ENCODE data around the gene ISCA1.

ISCA1 gene

GRCh38 chr9:86282979-86283535 lies 719 bp upstream of the ISCA1 start:
- no peak for FAIRE-seq

GRCh38 chr9:86281593-86282076 lies 703 bp downstream of the ISCA1 start:
- FAIRE-seq, result no peak

- FAIRE-seq, result no peak
These were observed 1.8 kb downstream of the ISCA1 start for GRCh38 chr9:86280580-86280979.

GRCh38 chr9:86279839-86280238 lies 2.5 kb downstream of the ISCA1 start:
- FAIRE-seq, result no peak

DNA sequence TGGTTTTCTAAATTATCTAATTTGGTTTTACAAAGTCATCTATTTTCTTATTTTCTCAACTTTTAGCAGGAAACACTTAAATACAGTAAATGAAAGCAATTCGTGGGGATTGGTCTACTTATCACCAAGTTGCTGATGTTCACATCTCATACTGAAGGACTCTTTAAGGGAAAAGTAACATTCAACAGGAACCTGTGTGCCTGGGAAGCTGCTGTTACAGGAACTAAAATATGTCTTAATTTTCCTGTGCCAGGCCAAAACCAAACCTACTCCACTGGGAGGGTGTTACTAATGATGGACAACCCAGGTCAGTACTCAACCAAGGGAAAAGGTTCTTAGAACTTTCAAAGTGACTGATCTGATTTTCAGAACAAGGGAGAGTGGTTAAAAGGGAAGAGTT lies 5.3 kb downstream of the ISCA1 start:
- no peak for FAIRE-seq

GRCh38 chr9:86275962-86276361 lies 6.4 kb downstream of the ISCA1 start:
- FAIRE-seq, result no peak

GRCh38 chr9:86274821-86275643 lies 7.3 kb downstream of the ISCA1 start:
- no peak for FAIRE-seq

- FAIRE-seq, result no peak
These were observed 10.1 kb downstream of the ISCA1 start for GRCh38 chr9:86272221-86272620.

- FAIRE-seq, result no peak
These were observed 18.5 kb downstream of the ISCA1 start for GRCh38 chr9:86263876-86264275.

GRCh38 chr9:86262492-86262891 lies 19.8 kb downstream of the ISCA1 start:
- FAIRE-seq, result no peak

GRCh38 chr9:86259557-86259956 lies 22.8 kb downstream of the ISCA1 start, which contains the start of gene C9orf153:
C9orf153 (minus strand) TSS chr9:86259657; CDS start chr9:86229603, 30,054 bp downstream.
- FAIRE-seq, result no peak

DNA sequence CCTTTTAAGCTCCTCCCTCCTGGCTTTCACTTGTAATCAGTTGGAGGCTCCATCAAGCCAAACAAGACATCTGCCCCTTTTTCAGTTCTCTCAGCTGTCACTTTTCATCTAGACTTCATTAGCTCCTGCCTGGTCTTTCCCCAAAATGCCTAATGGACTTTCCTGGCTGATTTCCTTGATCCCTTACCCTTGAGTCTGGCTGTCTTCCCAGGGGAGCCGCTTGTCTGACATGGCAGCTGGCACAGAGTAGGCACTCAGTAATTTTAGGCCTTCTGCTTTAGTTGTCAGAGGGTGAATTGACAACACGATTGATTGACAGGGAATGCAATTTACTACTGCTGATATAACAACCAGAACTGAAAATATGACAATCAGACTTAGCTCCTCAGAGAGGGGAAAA lies 24.9 kb downstream of the ISCA1 start:
- no peak for FAIRE-seq

DNA sequence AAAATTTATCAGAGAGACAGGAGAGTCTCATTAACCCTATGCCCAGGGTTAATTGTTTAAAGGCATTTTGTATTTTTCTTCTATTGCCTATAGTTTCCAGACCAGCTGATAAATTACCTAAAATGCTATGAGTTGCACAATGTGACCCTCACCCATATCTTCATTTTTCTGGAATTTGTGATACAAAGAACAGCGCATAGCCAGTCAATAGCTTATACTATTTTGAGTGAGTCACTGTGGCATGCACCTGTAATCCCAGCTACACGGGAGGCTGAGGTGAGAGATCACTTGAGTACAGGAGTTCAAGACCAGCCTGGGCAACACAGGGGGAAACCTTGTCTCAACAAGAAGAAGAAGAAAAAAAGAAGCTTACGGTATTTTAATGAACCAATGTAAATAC lies 25.7 kb downstream of the ISCA1 start:
- FAIRE-seq, result no peak

GRCh38 chr9:86253577-86253976 lies 28.8 kb downstream of the ISCA1 start:
- no peak for FAIRE-seq

DNA sequence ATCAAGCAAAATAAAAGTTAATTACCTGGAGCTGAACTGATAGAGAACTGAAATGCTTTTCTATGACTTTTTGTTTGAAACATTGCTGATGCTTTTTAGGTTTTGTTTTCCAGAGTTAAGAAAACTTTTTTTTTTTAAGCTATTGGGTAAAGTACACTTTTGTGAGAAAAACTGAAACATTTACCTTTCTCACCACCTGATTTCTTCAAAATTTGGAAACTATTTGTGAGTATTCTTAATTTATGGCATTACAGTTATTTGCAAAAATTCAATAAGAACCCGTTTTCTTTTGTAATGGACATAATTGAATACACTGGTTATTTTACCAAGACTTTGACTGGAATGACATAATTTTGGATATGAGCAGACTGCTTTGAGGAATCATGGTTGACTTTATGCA lies 29.5 kb downstream of the ISCA1 start:
- no peak for FAIRE-seq

GRCh38 chr9:86250123-86250522 lies 32.2 kb downstream of the ISCA1 start:
- FAIRE-seq, result no peak

DNA sequence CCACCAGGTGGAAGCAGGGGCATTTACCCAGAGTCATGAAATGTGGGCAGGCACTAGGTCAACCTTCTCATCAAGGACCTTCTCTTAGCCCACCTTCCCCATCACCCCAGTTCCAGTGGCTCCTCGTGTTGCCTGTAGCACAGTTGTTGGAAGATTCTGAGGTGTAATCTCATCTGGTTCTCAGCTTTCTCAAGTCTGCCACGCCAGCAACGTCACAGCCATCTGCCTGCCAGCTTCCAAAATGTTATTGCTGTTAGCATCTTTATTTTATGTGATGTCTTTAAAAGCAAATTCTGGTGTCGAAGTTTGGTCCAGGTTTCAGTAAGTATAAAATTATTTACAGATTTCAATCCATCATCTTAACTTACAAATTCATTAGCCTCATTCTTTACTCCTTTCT lies 33.6 kb downstream of the ISCA1 start:
- FAIRE-seq, result no peak

- FAIRE-seq, result no peak
These were observed 35.6 kb downstream of the ISCA1 start for GRCh38 chr9:86246752-86247161.

DNA sequence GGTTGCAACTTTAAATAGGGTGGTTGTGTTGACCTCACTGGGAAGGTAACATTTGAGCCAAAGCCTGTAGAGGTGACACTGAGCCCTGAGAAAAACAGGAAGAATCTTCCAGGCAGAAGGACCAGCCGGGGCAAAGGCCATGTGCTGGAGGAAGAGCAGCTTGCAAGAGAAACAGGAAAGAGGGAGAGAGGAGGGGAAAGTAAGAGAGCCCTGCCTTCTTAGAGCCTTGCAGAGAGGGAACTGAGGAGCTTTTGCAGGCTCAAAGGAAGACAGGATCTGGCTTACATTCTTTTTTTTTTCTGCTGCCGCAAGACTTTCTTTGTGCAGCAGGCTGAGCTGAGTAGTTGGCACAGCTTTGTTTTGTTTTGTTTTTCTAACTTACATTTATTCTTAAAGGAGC lies 40.3 kb downstream of the ISCA1 start:
- FAIRE-seq, result no peak

DNA sequence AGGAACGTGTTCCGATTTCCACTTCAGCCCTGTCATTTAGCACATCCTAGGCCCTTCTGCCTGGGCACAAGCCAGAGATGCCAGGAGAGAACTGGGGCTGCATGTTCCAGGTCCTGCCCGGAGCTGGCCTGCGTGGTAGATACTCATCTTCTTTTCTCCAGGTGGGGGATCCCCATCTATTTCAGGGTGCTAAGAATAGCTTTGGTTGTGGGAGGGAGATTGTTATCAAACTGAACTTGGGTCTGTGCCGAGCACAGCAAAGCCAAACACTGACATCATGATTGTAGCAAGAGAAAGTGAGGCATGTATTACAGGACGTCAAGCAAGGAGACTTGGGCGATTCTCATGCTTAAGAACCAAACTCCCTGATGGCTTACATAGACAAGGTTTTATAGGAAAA lies 41.1 kb downstream of the ISCA1 start:
- FAIRE-seq, result no peak

GRCh38 chr9:86238861-86239770 lies 43.2 kb downstream of the ISCA1 start:
- peak; percentile 8 for FAIRE-seq

GRCh38 chr9:86230858-86231257 lies 51.5 kb downstream of the ISCA1 start:
- no peak for FAIRE-seq

- no peak for FAIRE-seq
These were observed 59.7 kb downstream of the ISCA1 start for GRCh38 chr9:86222667-86223066.

Data from endometrium (tissue), 2 donors.